LHCN-M2 (cell line): ENCODE results near the gene DPP10. TPM values are rescaled to one million over a fixed set of nuclear protein-coding genes. Genes with fewer than 3 reads are reported as not detected.
"Not testable (repeated sequence)": the region's sequence is repeated elsewhere in the genome, so short reads cannot be mapped to it uniquely, and the experiment has no call there.

ENCODE experiments used
- DNase-seq: peaks from one replicate; pipeline ENCODE4 v3.0.0-alpha.2; 2012; ENCODE audit warnings: low read depth
- total RNA-seq: library from RNA; depleted of rRNA; stranded (reverse); fragments of >200 nt; gene quantifications from 2 replicates; pipeline ENCODE4 v1.2.3, GENCODE V29; 2014

DPP10 gene
- total RNA-seq, 1 experiment from 2014 or later: not detected

DNA sequence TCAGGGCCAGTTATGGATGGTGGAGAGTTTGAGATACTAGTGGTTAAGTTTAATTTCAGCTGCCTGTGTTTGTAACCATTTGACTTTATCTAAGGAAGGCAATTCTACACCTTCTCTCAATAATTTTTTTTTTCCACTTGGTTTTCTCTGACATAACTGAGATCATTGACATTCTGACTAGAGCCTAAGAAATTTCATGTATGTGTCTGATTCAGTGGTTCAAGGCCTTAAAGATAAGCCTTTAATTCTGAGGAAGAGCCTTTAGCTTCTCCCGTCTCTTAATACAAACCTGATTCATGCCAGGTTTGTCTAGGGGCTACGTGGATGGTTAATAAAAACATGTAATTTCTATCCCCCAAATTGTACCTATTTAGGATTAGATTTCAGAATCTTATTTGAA is 971.4 kb downstream of the DPP10 start:
- DNase-seq: no peak

DNA sequence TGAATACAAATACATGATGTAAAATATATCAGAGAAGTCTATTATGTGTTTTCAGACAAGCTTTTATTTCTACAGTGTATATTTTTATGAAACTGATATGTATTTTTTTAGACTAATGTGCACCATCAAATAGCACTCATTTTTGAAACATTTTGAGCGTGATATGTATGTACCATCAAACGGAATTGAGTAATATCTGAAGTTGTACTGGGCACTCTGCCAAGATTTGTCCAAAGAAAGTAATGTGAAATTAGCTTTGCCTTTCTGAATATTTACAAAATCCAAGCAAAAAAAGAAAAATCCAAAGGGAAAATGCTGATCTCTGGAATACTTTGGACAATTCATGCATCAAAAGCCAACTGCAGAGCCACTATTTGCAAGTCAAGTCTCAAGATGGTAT is 972.0 kb downstream of the DPP10 start:
- no peak for DNase-seq

DNA sequence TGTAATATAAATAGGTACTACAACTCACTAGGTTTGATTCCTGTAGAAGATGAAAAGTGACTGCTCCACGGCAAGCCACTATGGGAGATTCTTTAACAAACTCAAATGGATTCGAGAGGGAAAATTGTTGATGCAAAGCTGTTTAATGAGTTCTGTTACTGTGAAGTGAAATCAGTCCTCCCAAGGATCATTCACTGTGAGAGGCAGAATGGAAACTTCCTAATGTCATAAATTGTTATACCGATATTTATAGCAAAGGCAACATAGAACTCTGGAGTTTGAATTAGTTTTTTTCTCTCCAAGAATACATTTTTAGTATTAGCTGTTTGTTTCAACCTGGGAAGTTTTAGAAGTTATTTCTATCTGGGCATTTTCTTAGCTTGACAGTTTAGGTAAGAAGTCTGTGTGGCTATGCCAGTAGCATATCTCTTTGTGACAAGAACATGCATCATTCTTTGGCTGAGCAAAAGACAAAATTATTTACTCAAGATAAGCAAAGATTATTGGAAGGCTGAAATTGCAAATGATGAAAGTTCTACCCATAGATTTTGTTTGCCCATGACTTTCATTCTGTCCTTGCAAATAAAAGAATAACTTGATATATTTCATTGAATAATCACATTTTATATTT is 979.7 kb downstream of the DPP10 start:
- DNase-seq: no peak

DNA sequence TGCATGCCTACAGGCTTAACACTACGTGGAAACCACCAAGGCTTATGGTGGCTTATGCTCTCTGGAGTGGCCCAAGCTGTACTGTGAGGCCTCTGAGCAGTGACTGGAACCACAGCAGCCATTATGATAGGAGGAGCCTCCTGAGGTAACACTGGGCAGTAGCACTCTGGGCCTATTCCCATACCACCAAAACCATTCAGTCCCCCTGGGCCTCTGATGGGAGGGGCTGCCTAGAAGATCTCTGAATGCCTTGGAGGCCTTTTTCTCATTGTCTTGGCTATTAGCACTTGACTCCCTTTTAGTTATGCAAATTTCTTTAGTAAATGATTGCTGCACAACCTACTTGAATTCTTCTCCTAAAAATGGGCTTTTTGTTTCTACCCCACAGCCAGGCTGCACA is 985.0 kb downstream of the DPP10 start:
- DNase-seq: no peak

DNA sequence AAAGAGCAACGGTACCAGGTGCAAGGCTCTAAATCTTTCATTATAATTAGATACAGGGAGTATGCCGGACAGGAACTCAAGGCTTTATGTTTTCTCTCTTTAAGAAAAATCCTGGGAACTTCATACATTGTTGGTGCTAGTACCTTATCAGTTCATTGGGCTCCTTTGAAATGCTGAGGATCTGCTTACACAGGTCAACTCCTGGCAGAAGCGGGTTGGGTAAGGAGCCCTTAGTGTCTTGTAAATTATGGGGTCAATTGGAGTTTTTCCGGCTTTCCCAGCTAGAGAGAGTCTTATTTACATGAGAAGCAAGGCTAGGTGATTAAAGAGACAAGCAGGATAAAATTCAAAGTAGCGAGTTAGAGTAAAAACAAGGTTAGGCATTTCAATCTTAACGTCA is 998.3 kb downstream of the DPP10 start:
- not testable (repeated sequence) for DNase-seq

DNA sequence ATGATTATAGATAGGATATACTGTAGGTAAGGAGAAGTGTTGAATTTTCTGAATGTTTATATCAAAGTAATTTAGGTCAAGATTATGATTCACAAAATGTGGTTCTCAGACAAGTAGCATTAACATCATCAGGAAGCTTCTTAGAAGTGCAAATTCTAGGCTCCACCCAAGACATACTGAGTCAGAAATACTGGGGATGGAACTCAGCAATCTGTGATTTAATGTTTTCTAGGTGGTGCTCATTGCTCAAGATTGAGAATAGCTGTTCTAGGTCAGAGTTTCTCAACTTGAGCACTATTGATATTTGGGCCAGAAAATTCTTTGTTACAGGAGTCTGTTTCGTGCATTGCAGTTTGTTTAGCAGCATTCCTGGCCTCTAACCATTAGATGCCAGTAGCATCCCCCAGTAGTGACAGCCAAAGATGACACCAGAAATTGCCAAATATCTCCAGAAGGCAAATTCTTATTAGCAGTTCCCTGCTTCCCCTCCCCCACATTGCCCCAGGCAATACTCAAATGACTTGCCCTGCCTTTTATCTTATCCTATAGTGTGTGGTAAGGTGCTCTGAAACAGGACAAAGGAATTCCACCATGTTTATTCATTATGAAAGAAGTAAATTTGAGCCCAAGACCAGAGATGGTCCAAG is 1001.2 kb downstream of the DPP10 start:
- no peak for DNase-seq

DNA sequence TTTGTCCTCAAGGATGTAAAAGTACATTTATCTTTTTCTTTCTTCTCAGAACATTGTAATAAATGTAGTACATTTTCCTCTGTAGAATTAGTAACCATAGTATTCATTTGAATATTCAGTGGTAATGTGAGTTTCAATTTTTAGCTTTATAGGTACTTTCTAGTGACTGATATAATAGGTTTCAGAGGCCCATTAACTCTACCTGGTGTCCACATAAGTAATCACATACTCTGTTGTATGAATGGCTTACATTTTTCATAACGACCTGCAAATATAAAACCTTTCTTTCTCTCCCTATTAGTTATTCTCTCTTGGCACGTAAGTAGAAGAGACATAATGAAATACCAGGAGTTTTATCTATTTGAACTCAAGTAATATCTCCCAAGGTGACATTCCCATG is 1017.6 kb downstream of the DPP10 start:
- no peak for DNase-seq

DNA sequence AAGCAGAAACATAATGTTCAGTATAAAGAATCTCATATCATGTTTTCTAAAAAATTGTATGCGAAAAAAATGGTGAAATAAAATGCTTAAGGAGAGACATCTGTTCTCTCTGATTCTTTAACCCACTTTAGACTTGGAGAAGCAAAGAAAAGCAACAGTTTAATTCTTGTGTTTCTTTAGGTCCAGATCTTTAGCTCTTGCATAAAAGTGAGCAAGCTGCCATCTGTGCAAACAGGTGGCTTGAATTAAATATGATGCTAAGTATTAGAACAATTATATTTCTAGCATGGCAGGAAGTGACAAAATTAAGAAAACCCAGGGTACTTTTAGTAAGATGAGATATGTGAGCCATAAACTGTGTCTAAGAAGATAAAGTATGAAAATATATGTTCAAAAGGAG is 1038.3 kb downstream of the DPP10 start:
- no peak for DNase-seq

DNA sequence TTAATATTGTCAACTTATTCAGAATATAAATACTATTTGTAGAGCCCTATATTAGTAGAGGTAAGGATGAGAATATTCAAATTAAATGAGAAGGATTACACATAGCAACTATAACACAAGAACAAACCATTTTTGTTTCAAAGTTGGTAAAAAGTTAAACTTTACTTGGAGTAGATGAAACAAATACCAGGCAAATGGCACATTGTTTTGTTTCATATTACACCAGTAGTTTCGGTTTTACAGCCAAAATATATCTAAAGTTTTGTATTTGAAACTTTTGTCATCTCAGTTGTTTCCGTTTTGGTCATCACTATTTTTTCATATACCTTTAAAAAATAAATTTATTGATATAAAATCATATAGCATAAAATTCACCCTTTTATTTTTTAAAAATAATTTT is 1039.4 kb downstream of the DPP10 start:
- DNase-seq: no peak

DNA sequence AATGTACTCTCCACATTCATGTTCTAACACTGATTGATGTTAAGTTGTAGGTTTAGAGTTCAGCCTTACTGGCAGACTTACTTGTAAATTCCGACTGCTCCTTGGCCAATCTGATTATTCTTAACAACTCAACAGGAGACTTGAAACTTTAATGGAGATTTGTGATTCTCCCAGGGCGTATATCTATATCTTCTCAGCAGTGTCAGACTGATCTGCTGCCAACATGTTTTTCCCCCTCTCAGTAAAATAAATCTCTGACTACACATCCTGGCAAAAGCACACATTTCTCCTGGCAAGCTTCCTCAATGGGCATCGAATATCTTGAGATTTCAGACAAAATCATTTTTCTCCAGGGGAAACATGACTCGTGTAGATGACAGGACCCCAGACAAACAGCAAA is 1041.2 kb downstream of the DPP10 start:
- no peak for DNase-seq

DNA sequence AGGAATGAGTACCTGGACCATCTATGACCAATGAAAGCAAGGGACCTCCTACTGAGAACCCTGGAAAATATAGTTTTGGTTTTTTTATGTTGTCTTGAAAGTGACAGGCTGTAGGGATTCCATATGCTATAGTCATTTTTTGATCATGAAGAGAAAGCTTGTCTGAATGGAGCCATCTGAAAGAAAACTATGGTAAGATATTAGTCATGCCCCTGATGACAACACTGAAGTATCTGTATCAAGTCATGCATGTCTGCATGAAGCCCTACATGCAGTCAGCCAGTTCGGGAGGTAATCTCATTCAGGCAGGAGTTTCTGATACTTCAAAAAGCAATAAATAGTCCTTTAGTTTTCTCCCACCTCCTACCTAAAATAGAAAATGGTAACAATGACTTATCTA is 1042.0 kb downstream of the DPP10 start:
- DNase-seq: no peak

DNA sequence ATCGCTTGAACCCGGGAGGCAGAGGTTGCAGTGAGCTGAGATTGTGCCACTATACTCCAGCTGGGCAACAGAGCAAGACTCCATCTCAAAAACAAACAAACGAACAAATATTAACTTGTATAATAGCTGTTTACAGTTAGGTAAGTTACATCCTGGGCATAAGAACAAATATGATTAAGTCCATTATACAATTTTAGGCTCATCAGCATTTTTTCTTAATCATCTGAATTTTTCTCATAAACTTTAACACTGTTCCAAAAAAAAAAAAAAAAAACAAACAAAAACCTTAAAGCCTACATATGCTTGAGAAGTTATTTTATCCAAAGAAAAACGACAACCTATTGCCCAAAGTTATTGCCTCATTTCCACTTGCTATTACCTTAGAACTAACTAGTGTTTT is 1042.5 kb downstream of the DPP10 start:
- no peak for DNase-seq

DNA sequence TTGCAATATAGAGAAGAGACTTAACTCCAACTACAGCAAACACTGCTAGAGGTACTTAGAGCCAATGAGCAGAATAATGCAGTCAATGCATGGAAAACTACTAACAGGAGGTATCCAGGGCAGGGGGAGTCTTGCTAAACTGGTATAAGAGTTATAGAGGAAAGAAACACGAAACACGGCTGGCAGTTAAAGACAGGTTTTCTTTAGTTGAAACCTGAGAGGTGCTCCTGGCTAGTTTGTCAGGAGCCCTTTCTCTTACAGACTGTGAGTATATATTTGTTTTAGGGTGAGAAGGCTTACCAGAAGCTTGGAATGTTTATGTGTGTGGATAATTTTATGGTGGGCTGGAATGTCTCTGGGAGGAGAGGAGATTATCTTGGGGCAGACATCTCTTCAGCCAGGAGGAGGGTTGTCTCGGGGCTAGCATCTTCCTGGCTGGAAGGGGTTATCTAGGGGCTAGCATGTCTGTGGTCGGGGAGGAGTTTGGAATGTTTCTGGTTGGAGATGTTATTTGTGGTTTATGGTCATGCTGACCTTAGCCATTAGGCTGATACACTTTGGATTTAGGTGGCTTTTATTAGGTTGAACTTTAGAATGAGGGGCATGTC is 1048.8 kb downstream of the DPP10 start:
- DNase-seq: no peak

DNA sequence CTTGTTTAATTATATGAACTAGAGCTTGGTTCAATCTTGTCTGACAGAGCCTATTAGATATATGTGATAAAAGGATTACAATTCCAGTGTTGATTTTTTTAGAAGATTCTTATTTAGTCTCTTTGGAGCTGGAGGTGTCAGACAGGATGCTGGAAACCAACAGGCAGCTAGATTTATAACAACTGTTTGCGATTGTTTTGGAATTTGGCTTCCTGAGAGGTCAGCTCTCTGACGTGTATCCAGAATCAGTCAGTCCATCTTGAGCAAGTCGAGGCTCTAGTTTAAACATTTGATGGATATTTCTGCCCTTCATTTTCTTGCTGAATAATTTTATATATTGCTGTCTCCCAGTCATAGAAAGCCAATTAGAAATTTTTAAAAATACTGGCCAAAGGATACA is 1062.9 kb downstream of the DPP10 start:
- no peak for DNase-seq

DNA sequence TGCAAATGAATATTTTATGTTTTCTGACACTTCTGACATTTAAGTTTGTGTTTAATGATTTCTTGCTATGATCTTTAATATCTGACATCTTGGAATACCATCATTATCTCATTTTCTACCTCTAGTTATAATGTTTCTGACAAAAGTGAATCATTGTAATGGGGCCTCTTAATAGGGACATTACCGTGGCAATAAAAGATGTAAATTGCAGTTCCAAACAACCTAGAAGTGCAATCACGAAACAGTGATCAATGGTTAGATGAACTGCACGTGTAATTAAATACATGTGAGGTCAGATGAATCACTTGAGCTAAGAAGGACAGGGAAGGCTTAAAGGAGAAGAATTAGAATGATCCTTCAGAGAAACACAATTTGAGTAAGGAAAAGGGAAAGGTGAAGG is 1078.3 kb downstream of the DPP10 start:
- DNase-seq: no peak

DNA sequence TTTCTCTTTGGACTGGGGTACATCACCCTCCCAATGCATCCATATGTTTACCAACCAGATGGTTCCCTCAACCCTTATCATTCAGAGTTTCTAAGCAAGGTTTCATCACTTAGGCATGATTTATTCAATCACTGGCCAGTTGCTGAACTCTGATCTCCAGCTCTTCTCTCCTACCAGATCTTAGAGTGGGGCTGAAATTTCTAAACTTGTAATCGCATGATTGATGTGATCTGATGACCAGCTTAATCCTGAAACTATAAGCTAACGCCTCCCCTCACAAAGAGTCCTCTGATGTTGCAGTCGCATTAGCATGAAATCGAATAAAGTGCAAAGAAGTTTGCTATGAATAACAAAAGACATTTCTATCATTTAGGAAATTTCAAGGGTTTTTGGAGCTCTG is 1082.0 kb downstream of the DPP10 start:
- no peak for DNase-seq

DNA sequence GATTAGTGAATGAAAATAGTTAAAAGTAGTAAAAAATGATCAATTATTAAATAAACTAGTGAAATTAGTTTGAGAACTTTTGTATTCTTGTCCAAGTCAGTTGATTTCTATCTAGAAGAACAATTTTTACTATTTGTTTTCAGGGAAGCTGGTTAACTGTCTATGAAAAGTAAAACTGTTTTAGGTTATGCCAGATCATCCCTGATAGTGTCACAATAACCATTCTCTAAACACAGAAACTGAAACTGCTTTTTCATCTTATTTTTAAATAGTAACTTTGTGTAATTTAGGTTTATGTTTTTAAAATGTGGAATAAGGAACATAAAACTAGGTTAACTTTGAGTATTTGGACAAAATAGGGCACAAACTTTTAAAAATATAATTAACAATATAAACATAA is 1087.2 kb downstream of the DPP10 start:
- DNase-seq: no peak

DNA sequence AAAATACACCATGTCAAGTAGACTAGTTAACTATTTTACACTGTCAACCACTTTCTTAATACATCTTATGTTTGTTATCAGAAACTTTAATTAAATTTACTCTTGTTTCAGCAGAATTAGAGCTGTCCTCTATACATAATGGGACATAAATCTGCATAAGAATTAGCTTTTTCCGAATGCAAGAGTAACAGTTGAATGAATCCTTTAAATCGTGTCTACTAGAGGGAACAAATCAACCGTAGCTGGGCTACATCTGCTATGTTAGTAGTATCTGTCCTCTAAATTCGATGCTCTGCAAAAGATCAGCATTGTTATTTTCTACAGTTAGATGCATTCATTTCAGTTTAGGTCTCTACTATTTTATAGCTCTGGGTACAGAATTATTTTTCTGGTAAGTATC is 1090.6 kb downstream of the DPP10 start:
- no peak for DNase-seq

DNA sequence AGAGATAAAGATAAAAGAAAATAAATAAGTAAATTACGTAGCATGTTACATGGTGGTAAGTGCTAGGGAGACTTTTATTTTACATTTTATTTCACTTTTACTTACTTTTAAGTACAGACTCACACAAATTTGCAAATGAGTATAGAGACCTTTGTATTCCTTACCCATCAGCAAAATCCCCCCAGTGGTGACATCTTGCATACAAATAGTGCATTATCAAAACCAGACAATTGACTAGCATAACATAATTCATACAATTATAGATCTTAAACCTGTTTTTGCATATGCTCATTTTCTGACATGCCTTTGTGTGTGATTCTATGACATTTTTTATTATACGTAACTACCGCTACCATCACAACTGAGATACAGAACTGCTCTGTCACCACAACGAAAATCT is 1099.4 kb downstream of the DPP10 start:
- no peak for DNase-seq

DNA sequence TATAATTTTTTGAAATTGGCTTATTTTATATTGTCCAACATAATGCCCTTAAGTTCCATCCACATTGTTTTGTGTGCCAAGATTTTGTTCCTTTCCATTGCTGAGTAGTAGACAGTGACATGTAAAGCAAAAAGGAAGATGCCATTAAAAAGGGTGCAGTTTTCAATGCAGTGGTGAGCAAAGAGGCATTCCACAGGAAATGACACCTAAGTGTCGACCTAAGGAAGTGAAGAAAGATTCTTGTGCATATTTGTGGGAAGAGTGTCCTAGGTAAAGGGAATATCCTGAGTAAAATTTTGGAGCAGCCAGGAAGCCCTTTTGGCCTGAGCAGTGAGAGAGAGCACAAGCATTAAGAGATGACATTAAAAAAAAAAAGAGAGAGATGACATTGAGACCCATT is 1099.9 kb downstream of the DPP10 start:
- no peak for DNase-seq

DNA sequence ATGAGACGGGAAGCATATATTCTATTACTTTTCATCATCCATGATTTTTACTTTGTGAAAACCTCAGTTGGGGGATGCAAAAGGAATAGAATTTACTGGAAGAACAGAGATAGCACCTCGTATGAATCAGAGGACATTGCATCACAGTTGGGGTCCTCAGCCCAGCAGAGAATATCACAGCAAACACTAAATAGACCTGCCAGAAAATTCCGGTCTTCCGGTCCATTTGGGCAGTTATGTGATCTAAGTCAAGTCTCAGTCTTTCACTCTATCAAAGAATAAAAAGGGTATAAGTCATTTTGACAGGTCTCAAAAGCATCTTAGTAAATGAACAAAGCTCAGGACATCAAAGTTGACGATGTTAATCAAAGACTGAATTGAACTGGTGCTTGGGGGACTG is 1100.6 kb downstream of the DPP10 start:
- no peak for DNase-seq

DNA sequence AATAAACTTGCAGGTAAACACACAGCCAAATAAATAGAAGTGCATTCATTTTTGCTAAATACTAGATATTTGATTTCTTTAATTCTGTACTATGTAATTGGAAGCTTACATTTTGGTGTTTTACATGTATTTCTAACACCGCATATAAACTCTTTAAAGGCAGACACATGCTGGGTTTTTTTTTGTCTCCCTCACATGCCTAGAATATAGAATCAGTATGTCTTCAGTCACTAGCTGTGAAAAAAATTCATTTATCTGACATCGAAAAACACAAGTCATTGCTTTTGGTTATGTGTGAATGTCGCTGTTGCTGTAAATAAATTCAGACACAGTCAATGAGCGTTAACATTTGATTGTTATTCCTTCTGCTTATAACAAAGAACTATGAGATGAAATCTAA is 1101.0 kb downstream of the DPP10 start:
- DNase-seq: no peak

DNA sequence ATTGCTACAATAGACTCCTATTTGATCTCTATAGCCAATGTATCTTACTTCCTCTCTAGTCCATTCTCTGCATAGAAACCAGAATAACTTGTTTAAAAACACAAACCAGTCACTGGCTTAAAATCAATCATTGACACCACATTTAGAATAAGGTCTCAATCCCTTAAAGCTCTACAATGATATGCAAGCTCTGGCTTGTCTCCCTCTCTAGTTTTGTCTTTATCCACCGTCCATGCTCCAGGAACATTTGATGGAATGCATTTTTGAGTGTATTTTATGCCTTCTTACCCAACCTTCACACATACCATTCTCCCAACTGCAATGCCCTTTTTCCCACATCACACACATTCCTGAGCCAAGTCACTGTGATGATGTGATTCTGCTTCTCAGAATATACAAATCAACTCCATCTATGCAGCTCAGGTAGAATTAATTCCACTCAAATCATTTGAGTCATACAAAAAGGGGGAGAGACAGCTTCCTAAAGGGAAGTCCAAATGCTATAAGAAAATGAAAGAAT is 1107.2 kb downstream of the DPP10 start:
- no peak for DNase-seq
